Thyroid gland (tissue), 4 donors: ENCODE measurements around the gene PRXL2A.

Source experiments
- POLR2A ChIP-seq, 2 donors: fragments of 450-650 bp; IDR thresholded peaks; one replicate each; pipeline ENCODE4 v1.6.1; 2017; ENCODE audit warnings: antibody characterized with exemption in 2 of 2, mild to moderate bottlenecking in 2 of 2, moderate library complexity in 1 of 2
- TF ChIP-seq, protein P1 (sequence below), 6 experiments: fragments of 200-600 bp in 3 of 6; fragments of 450-650 bp in 3 of 6; sonication (generic) in 3 of 6; IDR thresholded peaks; one replicate each; pipeline ENCODE4 v1.5.1; 2016 to 2019; ENCODE audit warnings: antibody characterized with exemption in 6 of 6, mild to moderate bottlenecking in 2 of 6, inconsistent platforms in 1 of 6, moderate library complexity in 1 of 6

DNA sequence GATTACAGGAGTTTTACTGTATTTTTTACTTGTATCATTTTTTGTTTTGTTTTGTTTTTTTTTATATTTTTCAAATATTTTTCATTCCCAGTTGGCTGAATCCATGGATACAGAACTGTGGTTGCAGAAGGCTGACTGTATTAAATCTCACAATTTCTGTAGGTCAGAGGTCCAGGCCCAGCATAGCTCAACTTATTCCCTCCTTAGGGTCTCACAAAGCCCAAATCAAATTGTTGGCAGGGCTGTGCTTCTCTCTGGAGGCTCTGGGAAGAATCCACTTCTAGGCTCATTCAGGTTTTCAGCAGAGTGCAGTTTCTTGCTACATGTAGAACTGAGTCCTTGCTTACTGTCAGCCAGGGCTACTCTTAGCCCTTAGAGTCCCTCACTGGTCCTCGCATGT lies 68.3 kb downstream of the PRXL2A start:
- TF ChIP-seq POLR2A (IDR thresholded peaks at IDR 0.05) = no peak
- TF ChIP-seq, protein P1, sequence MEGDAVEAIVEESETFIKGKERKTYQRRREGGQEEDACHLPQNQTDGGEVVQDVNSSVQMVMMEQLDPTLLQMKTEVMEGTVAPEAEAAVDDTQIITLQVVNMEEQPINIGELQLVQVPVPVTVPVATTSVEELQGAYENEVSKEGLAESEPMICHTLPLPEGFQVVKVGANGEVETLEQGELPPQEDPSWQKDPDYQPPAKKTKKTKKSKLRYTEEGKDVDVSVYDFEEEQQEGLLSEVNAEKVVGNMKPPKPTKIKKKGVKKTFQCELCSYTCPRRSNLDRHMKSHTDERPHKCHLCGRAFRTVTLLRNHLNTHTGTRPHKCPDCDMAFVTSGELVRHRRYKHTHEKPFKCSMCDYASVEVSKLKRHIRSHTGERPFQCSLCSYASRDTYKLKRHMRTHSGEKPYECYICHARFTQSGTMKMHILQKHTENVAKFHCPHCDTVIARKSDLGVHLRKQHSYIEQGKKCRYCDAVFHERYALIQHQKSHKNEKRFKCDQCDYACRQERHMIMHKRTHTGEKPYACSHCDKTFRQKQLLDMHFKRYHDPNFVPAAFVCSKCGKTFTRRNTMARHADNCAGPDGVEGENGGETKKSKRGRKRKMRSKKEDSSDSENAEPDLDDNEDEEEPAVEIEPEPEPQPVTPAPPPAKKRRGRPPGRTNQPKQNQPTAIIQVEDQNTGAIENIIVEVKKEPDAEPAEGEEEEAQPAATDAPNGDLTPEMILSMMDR (IDR thresholded peaks at IDR 0.05) = no peak
